H9 (cell line): ENCODE measurements around the gene IVNS1ABP. TPM values are rescaled to one million over a fixed set of nuclear protein-coding genes. Genes with fewer than 3 reads are reported as not detected.

Experiments
- DNase-seq: peaks from one replicate; pipeline ENCODE4 v3.0.0-alpha.2; 2017
- H2AFZ ChIP-seq: one replicate; pipeline ENCODE4 v1.6.1; 2013; ENCODE audit warnings: mild to moderate bottlenecking, low read length, control low read depth, moderate library complexity
- H2AK5ac ChIP-seq: 2 replicates; pipeline ENCODE4 v1.6.1; 2013; ENCODE audit warnings: low read length, control low read depth, mixed read lengths; ENCODE audit not compliant: insufficient read length
- H2BK120ac ChIP-seq: one replicate; pipeline ENCODE4 v1.6.1; 2013; ENCODE audit warnings: low read depth, mild to moderate bottlenecking, low read length, control low read depth, inconsistent platforms; ENCODE audit not compliant: poor library complexity, severe bottlenecking
- H2BK12ac ChIP-seq: 2 replicates; pipeline ENCODE4 v1.6.1; 2013; ENCODE audit warnings: low read length, control low read depth, mixed read lengths, low read depth; ENCODE audit not compliant: insufficient read length
- H2BK15ac ChIP-seq: 2 replicates; pipeline ENCODE4 v1.6.1; 2013; ENCODE audit warnings: low read depth, low read length, control low read depth
- H2BK20ac ChIP-seq: one replicate; pipeline ENCODE4 v1.6.1; 2013; ENCODE audit warnings: low read depth, mild to moderate bottlenecking, low read length, control low read depth, inconsistent platforms; ENCODE audit not compliant: poor library complexity, severe bottlenecking
- H2BK5ac ChIP-seq: 2 replicates; pipeline ENCODE4 v1.6.1; 2013; ENCODE audit warnings: low read length, control low read depth, mixed read lengths; ENCODE audit not compliant: insufficient read length
- H3K14ac ChIP-seq: 2 replicates; pipeline ENCODE4 v1.6.1; 2013; ENCODE audit warnings: low read length, control low read depth; ENCODE audit not compliant: insufficient read depth
- H3K18ac ChIP-seq: 2 replicates; pipeline ENCODE4 v1.6.1; 2013; ENCODE audit warnings: low read depth, mild to moderate bottlenecking, mixed read lengths, low read length, control low read depth; ENCODE audit not compliant: insufficient read length
- H3K23ac ChIP-seq: 2 replicates; pipeline ENCODE4 v1.6.1; 2013; ENCODE audit warnings: low read length, control low read depth, mixed read lengths, low read depth; ENCODE audit not compliant: insufficient read length
- H3K23me2 ChIP-seq: 2 replicates; pipeline ENCODE4 v1.6.1; 2013; ENCODE audit warnings: low read depth, mild to moderate bottlenecking, mixed read lengths, low read length, control low read depth; ENCODE audit not compliant: insufficient read length, poor library complexity, severe bottlenecking
- H3K27ac ChIP-seq: 2 replicates; pipeline ENCODE4 v1.5.1; 2013; ENCODE audit warnings: low read length, control low read depth, mixed read lengths, low read depth; ENCODE audit not compliant: insufficient read length
- H3K27me3 ChIP-seq: 2 replicates; pipeline ENCODE4 v1.6.1; 2013; ENCODE audit warnings: low read length, control low read depth, inconsistent platforms; ENCODE audit not compliant: insufficient read depth
- H3K4ac ChIP-seq: 2 replicates; pipeline ENCODE4 v1.6.1; 2013; ENCODE audit warnings: low read depth, mild to moderate bottlenecking, control low read depth, inconsistent platforms, low read length, moderate library complexity
- H3K4me1 ChIP-seq: 2 replicates; pipeline ENCODE4 v1.6.1; 2013; ENCODE audit warnings: low read length, control low read depth, inconsistent platforms; ENCODE audit not compliant: insufficient read depth
- H3K4me2 ChIP-seq: 2 replicates; pipeline ENCODE4 v1.6.1; 2013; ENCODE audit warnings: low read length, control low read depth, mixed read lengths; ENCODE audit not compliant: insufficient read length, insufficient read depth
- H3K56ac ChIP-seq: 2 replicates; pipeline ENCODE4 v1.6.1; 2013; ENCODE audit warnings: low read depth, mild to moderate bottlenecking, mixed read lengths, low read length, control low read depth; ENCODE audit not compliant: insufficient read length
- H3K79me1 ChIP-seq: 2 replicates; pipeline ENCODE4 v1.6.1; 2013; ENCODE audit warnings: low read depth, mild to moderate bottlenecking, moderate library complexity, low read length, control low read depth, inconsistent platforms; ENCODE audit not compliant: insufficient read depth, poor library complexity, severe bottlenecking
- H3K79me2 ChIP-seq: 2 replicates; pipeline ENCODE4 v1.6.1; 2013; ENCODE audit warnings: low read length, control low read depth, inconsistent platforms; ENCODE audit not compliant: insufficient read depth
- H3K9ac ChIP-seq: 2 replicates; pipeline ENCODE4 v1.6.1; 2013; ENCODE audit warnings: low read length, control low read depth, mixed read lengths; ENCODE audit not compliant: insufficient read length; ENCODE audit errors: extremely low read depth
- H3K9me3 ChIP-seq: one replicate; pipeline ENCODE4 v1.6.1; 2013; ENCODE audit warnings: low read depth, low read length, inconsistent platforms; ENCODE audit not compliant: control insufficient read depth
- H3T11ph ChIP-seq: one replicate; pipeline ENCODE4 v1.6.1; 2013; ENCODE audit warnings: mild to moderate bottlenecking, low read length, control low read depth, inconsistent platforms
- H4K20me1 ChIP-seq: one replicate; pipeline ENCODE4 v1.6.1; 2013; ENCODE audit not compliant: control insufficient read depth, insufficient read length, insufficient read depth
- H4K5ac ChIP-seq: 2 replicates; pipeline ENCODE4 v1.6.1; 2013; ENCODE audit warnings: low read depth, mild to moderate bottlenecking, mixed read lengths, low read length, control low read depth; ENCODE audit not compliant: insufficient read length
- H4K8ac ChIP-seq: replicated peaks from 2 replicates; pipeline ENCODE4 v1.6.1; 2013; ENCODE audit warnings: low read length, control low read depth, mixed read lengths, low read depth; ENCODE audit not compliant: insufficient read length
- H4K91ac ChIP-seq: 2 replicates; pipeline ENCODE4 v1.6.1; 2013; ENCODE audit warnings: low read depth, mild to moderate bottlenecking, moderate library complexity, mixed read lengths, low read length, control low read depth; ENCODE audit not compliant: insufficient read length
- H3K27ac Mint-ChIP-seq, 3 experiments: 2 replicates in 2 of 3; 3 replicates in 1 of 3; pipeline ENCODE4 v1.8.0; 2020 to 2021; ENCODE audit warnings: mixed read lengths in 3 of 3, mild to moderate bottlenecking in 1 of 3, moderate library complexity in 1 of 3
- H3K27me3 Mint-ChIP-seq: 2 replicates; pipeline ENCODE4 v1.8.0; 2021; ENCODE audit warnings: low read depth, mild to moderate bottlenecking, moderate library complexity, mixed read lengths
- H3K36me3 Mint-ChIP-seq, 3 experiments: 2 replicates in 2 of 3; 3 replicates in 1 of 3; pipeline ENCODE4 v1.8.0; 2020 to 2021; ENCODE audit warnings: low read depth in 3 of 3, mixed read lengths in 3 of 3; ENCODE audit not compliant: insufficient read depth in 1 of 3
- H3K4me1 Mint-ChIP-seq, 2 experiments: 2 replicates each; pipeline ENCODE4 v1.8.0; 2020; ENCODE audit warnings: mixed read lengths in 2 of 2
- H3K4me3 Mint-ChIP-seq, 2 experiments: 2 replicates in 1 of 2; 3 replicates in 1 of 2; pipeline ENCODE4 v1.8.0; 2020 to 2021; ENCODE audit warnings: mild to moderate bottlenecking in 2 of 2, mixed read lengths in 2 of 2, moderate library complexity in 1 of 2
- H3K9me3 Mint-ChIP-seq, 2 experiments: 2 replicates in 1 of 2; 3 replicates in 1 of 2; pipeline ENCODE4 v1.8.0; 2020; ENCODE audit warnings: mild to moderate bottlenecking in 2 of 2, mixed read lengths in 2 of 2, moderate library complexity in 1 of 2
- CTCF ChIP-seq: fragments of 200-600 bp; sonication (generic); conservative IDR thresholded peaks from 3 replicates; pipeline ENCODE4 v1.8.0; 2021; ENCODE audit warnings: antibody characterized with exemption, mild to moderate bottlenecking
- total RNA-seq: library from RNA; stranded (reverse); gene quantifications from 2 replicates; pipeline ENCODE4 v1.2.1, GENCODE V29; 2021

Gene IVNS1ABP
- total RNA-seq, 1 experiment from 2014 or later: 110 TPM

GRCh38 chr1:185295091-185295490, 22.0 kb downstream of the IVNS1ABP start:
- no peaks in the 10 kb centered on the region for H3K79me1 ChIP-seq
- H2AFZ ChIP-seq: no peak overlapping the region
- no peak overlapping the region for H2BK120ac ChIP-seq
- H3K4me1 ChIP-seq: no peaks in the 10 kb centered on the region
- no peaks in the 10 kb centered on the region for H3K27me3 ChIP-seq
- H3K4me2 ChIP-seq: no peak overlapping the region
- H4K5ac ChIP-seq: no peak overlapping the region
- H3K23ac ChIP-seq: no peak overlapping the region
- H3K9me3 ChIP-seq: no peaks in the 10 kb centered on the region
- H2BK20ac ChIP-seq: no peak overlapping the region
- Mint-ChIP-seq H3K9me3 (no peaks in the 10 kb centered on the region), H3K27ac (peak overlapping the region in 1 of 3 experiments; percentile 49; a peak in 2 of 7 replicates), H3K36me3 (peaks cover 24 to 56% (median 34%) of the 10 kb centered on the region in 3 experiments; a peak in 6 of 7 replicates), H3K4me1 (no peaks in the 10 kb centered on the region), H3K4me3 (no peak overlapping the region), H3K27me3 (no peaks in the 10 kb centered on the region)
- no peak overlapping the region for H2BK15ac ChIP-seq
- no peak overlapping the region for H4K8ac ChIP-seq
- H3K79me2 ChIP-seq: no peaks in the 10 kb centered on the region
- DNase-seq: no peak
- H3K23me2 ChIP-seq: no peaks in the 10 kb centered on the region
- H4K20me1 ChIP-seq: no peaks in the 10 kb centered on the region
- TF ChIP-seq CTCF: no peak
- no peak overlapping the region for H4K91ac ChIP-seq
- H3K56ac ChIP-seq: no peak overlapping the region
- no peak overlapping the region for H3K18ac ChIP-seq
- H3K9ac ChIP-seq: no peak overlapping the region
- H2BK5ac ChIP-seq: no peak overlapping the region
- no peak overlapping the region for H3K27ac ChIP-seq
- no peak overlapping the region for H3K14ac ChIP-seq
- H3T11ph ChIP-seq: no peak overlapping the region
- H2BK12ac ChIP-seq: no peak overlapping the region
- no peak overlapping the region for H3K4ac ChIP-seq
- no peak overlapping the region for H2AK5ac ChIP-seq
